ENCODE results near the gene NUDT22.

NUDT22 gene

GRCh38 chr11:64225608-64226506 lies at the start of gene NUDT22, which contains the start of gene TRPT1:
NUDT22 (plus strand) TSS chr11:64226274; CDS start chr11:64226653, 379 bp downstream.
TRPT1 (minus strand) TSS chr11:64226186; CDS start chr11:64225860, 326 bp downstream.
- H2AFZ ChIP-seq (ENCODE audit: low read depth, low read length) = peak within 1 kb of the TSS; percentile 50
- H3K27me3 ChIP-seq (ENCODE audit: insufficient read depth, low read length) = no peaks in the 10 kb centered on the region
- H3K36me3 ChIP-seq (ENCODE audit: insufficient read depth, low read length) = peaks cover 17% of the 10 kb centered on the region
- H3K4me3 ChIP-seq (ENCODE audit: low read length) = peak within 1 kb of the TSS; percentile 71
- H3K4me1 ChIP-seq (ENCODE audit: insufficient read depth, low read length) = peaks cover 32% of the 10 kb centered on the region
- no peaks in the 10 kb centered on the region for H3K9me3 ChIP-seq (ENCODE audit: low read length)

GRCh38 chr11:64176751-64177150 lies 49.3 kb upstream of the NUDT22 start:
- Histone ChIP-seq H3K4me3 (ENCODE audit: low read length) (no peak overlapping the region), H2AFZ (ENCODE audit: low read depth, low read length) (no peak overlapping the region), H3K36me3 (ENCODE audit: insufficient read depth, low read length) (no peaks in the 10 kb centered on the region), H3K4me1 (ENCODE audit: insufficient read depth, low read length) (peaks cover 6% of the 10 kb centered on the region), H3K9me3 (ENCODE audit: low read length) (peaks cover 3% of the 10 kb centered on the region), H3K27me3 (ENCODE audit: insufficient read depth, low read length) (no peaks in the 10 kb centered on the region)

- peaks cover 9% of the 10 kb centered on the region for H3K4me1 ChIP-seq (ENCODE audit: insufficient read depth, low read length)
- H3K9me3 ChIP-seq (ENCODE audit: low read length) = peaks cover 3% of the 10 kb centered on the region
- H3K4me3 ChIP-seq (ENCODE audit: low read length) = no peak overlapping the region
- no peak overlapping the region for H2AFZ ChIP-seq (ENCODE audit: low read depth, low read length)
- no peaks in the 10 kb centered on the region for H3K27me3 ChIP-seq (ENCODE audit: insufficient read depth, low read length)
- H3K36me3 ChIP-seq (ENCODE audit: insufficient read depth, low read length) = no peaks in the 10 kb centered on the region
These were observed 47.9 kb upstream of the NUDT22 start for GRCh38 chr11:64178203-64178602.

GRCh38 chr11:64178951-64179639 lies 47.0 kb upstream of the NUDT22 start:
- no peak overlapping the region for H3K4me3 ChIP-seq (ENCODE audit: low read length)
- H2AFZ ChIP-seq (ENCODE audit: low read depth, low read length) = no peak overlapping the region
- H3K27me3 ChIP-seq (ENCODE audit: insufficient read depth, low read length) = no peaks in the 10 kb centered on the region
- peaks cover 9% of the 10 kb centered on the region for H3K4me1 ChIP-seq (ENCODE audit: insufficient read depth, low read length)
- H3K36me3 ChIP-seq (ENCODE audit: insufficient read depth, low read length) = no peaks in the 10 kb centered on the region
- H3K9me3 ChIP-seq (ENCODE audit: low read length) = no peaks in the 10 kb centered on the region

GRCh38 chr11:64180891-64181290 lies 45.2 kb upstream of the NUDT22 start:
- Histone ChIP-seq H3K4me3 (ENCODE audit: low read length) (no peak overlapping the region), H3K27me3 (ENCODE audit: insufficient read depth, low read length) (no peaks in the 10 kb centered on the region), H3K9me3 (ENCODE audit: low read length) (no peaks in the 10 kb centered on the region), H2AFZ (ENCODE audit: low read depth, low read length) (no peak overlapping the region), H3K36me3 (ENCODE audit: insufficient read depth, low read length) (no peaks in the 10 kb centered on the region), H3K4me1 (ENCODE audit: insufficient read depth, low read length) (peaks cover 9% of the 10 kb centered on the region)

- Histone ChIP-seq H3K4me3 (ENCODE audit: low read length) (peak overlapping the region; percentile 8), H2AFZ (ENCODE audit: low read depth, low read length) (no peak overlapping the region), H3K27me3 (ENCODE audit: insufficient read depth, low read length) (no peaks in the 10 kb centered on the region), H3K9me3 (ENCODE audit: low read length) (no peaks in the 10 kb centered on the region), H3K4me1 (ENCODE audit: insufficient read depth, low read length) (peaks cover 9% of the 10 kb centered on the region), H3K36me3 (ENCODE audit: insufficient read depth, low read length) (no peaks in the 10 kb centered on the region)
These were observed 44.3 kb upstream of the NUDT22 start for GRCh38 chr11:64181506-64182411.

GRCh38 chr11:64183890-64184289 lies 42.2 kb upstream of the NUDT22 start:
- H3K9me3 ChIP-seq (ENCODE audit: low read length) = no peaks in the 10 kb centered on the region
- peaks cover 9% of the 10 kb centered on the region for H3K4me1 ChIP-seq (ENCODE audit: insufficient read depth, low read length)
- H3K4me3 ChIP-seq (ENCODE audit: low read length) = peak overlapping the region; percentile 68
- H3K36me3 ChIP-seq (ENCODE audit: insufficient read depth, low read length) = peaks cover 4% of the 10 kb centered on the region
- H3K27me3 ChIP-seq (ENCODE audit: insufficient read depth, low read length) = no peaks in the 10 kb centered on the region
- H2AFZ ChIP-seq (ENCODE audit: low read depth, low read length) = no peak overlapping the region

GRCh38 chr11:64185175-64185692 lies 40.8 kb upstream of the NUDT22 start:
- Histone ChIP-seq H3K36me3 (ENCODE audit: insufficient read depth, low read length) (peaks cover 11% of the 10 kb centered on the region), H3K27me3 (ENCODE audit: insufficient read depth, low read length) (no peaks in the 10 kb centered on the region), H2AFZ (ENCODE audit: low read depth, low read length) (no peak overlapping the region), H3K4me3 (ENCODE audit: low read length) (peak overlapping the region; percentile 68), H3K9me3 (ENCODE audit: low read length) (no peaks in the 10 kb centered on the region), H3K4me1 (ENCODE audit: insufficient read depth, low read length) (peaks cover 12% of the 10 kb centered on the region)

GRCh38 chr11:64185693-64186491 lies 40.2 kb upstream of the NUDT22 start, which contains the start of gene STIP1:
STIP1 (plus strand) TSS chr11:64186171; CDS start chr11:64186262, 91 bp downstream.
- Histone ChIP-seq H2AFZ (ENCODE audit: low read depth, low read length) (no peak within 1 kb of the TSS), H3K4me1 (ENCODE audit: insufficient read depth, low read length) (peaks cover 12% of the 10 kb centered on the region), H3K9me3 (ENCODE audit: low read length) (no peaks in the 10 kb centered on the region), H3K27me3 (ENCODE audit: insufficient read depth, low read length) (no peaks in the 10 kb centered on the region), H3K4me3 (ENCODE audit: low read length) (peak within 1 kb of the TSS; percentile 68), H3K36me3 (ENCODE audit: insufficient read depth, low read length) (peaks cover 15% of the 10 kb centered on the region)

GRCh38 chr11:64186492-64187165 lies 39.4 kb upstream of the NUDT22 start:
- Histone ChIP-seq H3K36me3 (ENCODE audit: insufficient read depth, low read length) (peaks cover 15% of the 10 kb centered on the region), H3K4me3 (ENCODE audit: low read length) (no peak overlapping the region), H3K27me3 (ENCODE audit: insufficient read depth, low read length) (no peaks in the 10 kb centered on the region), H3K9me3 (ENCODE audit: low read length) (no peaks in the 10 kb centered on the region), H3K4me1 (ENCODE audit: insufficient read depth, low read length) (peaks cover 7% of the 10 kb centered on the region), H2AFZ (ENCODE audit: low read depth, low read length) (no peak overlapping the region)

GRCh38 chr11:64192434-64192833 lies 33.6 kb upstream of the NUDT22 start:
- H3K4me3 ChIP-seq (ENCODE audit: low read length) = no peak overlapping the region
- peaks cover 3% of the 10 kb centered on the region for H3K4me1 ChIP-seq (ENCODE audit: insufficient read depth, low read length)
- no peaks in the 10 kb centered on the region for H3K27me3 ChIP-seq (ENCODE audit: insufficient read depth, low read length)
- no peak overlapping the region for H2AFZ ChIP-seq (ENCODE audit: low read depth, low read length)
- peaks cover 67% of the 10 kb centered on the region for H3K36me3 ChIP-seq (ENCODE audit: insufficient read depth, low read length)
- no peaks in the 10 kb centered on the region for H3K9me3 ChIP-seq (ENCODE audit: low read length)

All from neuron (in vitro differentiated cells).